ENCODE results near the gene DNAJA3. TPM values are rescaled to one million over a fixed set of nuclear protein-coding genes. Genes with fewer than 3 reads are reported as not detected.

The DNAJA3 gene
- total and polyA plus RNA-seq, 2 of the 4 experiments (the other 2 are of a cell fraction), result 38.0 to 40.2 TPM

- H4K8ac ChIP-seq (ENCODE audit: low read depth in 2 of 2, low read length in 2 of 2), result no peak overlapping the region
- POLR2A ChIA-PET (ENCODE audit: unreplicated experiment), result no interaction called here
- ATAC-seq (ENCODE audit: low read depth) (no peak), DNase-seq (no peak)
- H3K9ac ChIP-seq (ENCODE audit: low read depth, low read length), result no peak overlapping the region
- H2AFZ ChIP-seq (replicated peaks; ENCODE audit: low read length, poor library complexity), result no peak overlapping the region
- H2AK5ac ChIP-seq (ENCODE audit: low read depth, low read length), result no peak overlapping the region
- dilution Hi-C loops (cut with HindIII; ENCODE audit: low sequenced_read_pairs, unreplicated experiment), result no loop called here
- BruUV-seq (replicated peaks), result no TSS peak
- H3K36me3 ChIP-seq (ENCODE audit: control insufficient read depth, insufficient read depth, low read length), result peaks cover 27% of the 10 kb centered on the region
- 96% methylated on average over 5 of the region's 10 CpGs; no CpG with 5 or more reads in 1 of the 2 experiments for WGBS, 2 experiments (ENCODE audit: extremely low coverage in 2 of 2, insufficient read length in 1 of 2)
- no peak overlapping the region for H3K4me3 ChIP-seq (ENCODE audit: insufficient read depth, low read depth, low read length)
- 0 out of 2 replicates have a peak, but pooled peaks cover 2% of the 10 kb centered on the region for H3K9me1 ChIP-seq (ENCODE audit: insufficient read depth, low read length)
- H3K14ac ChIP-seq (replicated peaks; ENCODE audit: low read depth, low read length), result no peak overlapping the region
- no peak overlapping the region for H2BK15ac ChIP-seq (ENCODE audit: low read depth, low read length)
- no peak overlapping the region for H3K56ac ChIP-seq (ENCODE audit: extremely low read depth, insufficient read depth, low read length)
- peak overlapping the region; percentile 28 for H2AK9ac ChIP-seq (replicated peaks; ENCODE audit: low read depth, low read length, poor library complexity)
- H3K9me3 ChIP-seq (ENCODE audit: control insufficient read depth, insufficient read depth, low read length), result no peaks in the 10 kb centered on the region
- H4K91ac ChIP-seq (ENCODE audit: insufficient read depth, low read depth, low read length), result no peak overlapping the region
- H4K5ac ChIP-seq (ENCODE audit: low read depth, low read length), result no peak overlapping the region
- H3K4me1 ChIP-seq (ENCODE audit: control insufficient read depth, insufficient read depth, low read length), result peaks cover 2% of the 10 kb centered on the region
- in situ Hi-C loops (cut with MboI; ENCODE audit: low sequenced_read_pairs), result no loop called here
- H3K27ac ChIP-seq (ENCODE audit: insufficient read depth, low read length), result no peak overlapping the region
- H3K79me1 ChIP-seq (ENCODE audit: low read depth in 1 of 2, low read length in 2 of 2), result peaks cover 11 to 26% of the 10 kb centered on the region in 2 experiments; a peak in 3 of 4 replicates
- TF ChIP-seq SMC3 (IDR thresholded peaks at IDR 0.05; ENCODE audit: low read depth, low read length) (no peak), BHLHE40 (IDR thresholded peaks at IDR 0.05; ENCODE audit: low read depth, low read length) (no peak), RCOR1 (IDR thresholded peaks at IDR 0.05; ENCODE audit: insufficient replicate concordance, low read length) (no peak), MAZ (IDR thresholded peaks at IDR 0.05; ENCODE audit: borderline replicate concordance, low read depth, low read length) (no peak), RAD21 (IDR thresholded peaks at IDR 0.05; ENCODE audit: low read length) (no peak), MXI1 (IDR thresholded peaks at IDR 0.05; ENCODE audit: borderline replicate concordance, low read depth, low read length) (no peak), USF2 (IDR thresholded peaks at IDR 0.05; ENCODE audit: low read depth, low read length) (no peak), RFX5 (IDR thresholded peaks at IDR 0.05; ENCODE audit: low read depth, low read length) (no peak), FOS (IDR thresholded peaks at IDR 0.05; ENCODE audit: low read depth, low read length) (no peak), CHD1 (IDR thresholded peaks at IDR 0.05; ENCODE audit: low read depth, low read length) (no peak), MAFK (IDR thresholded peaks at IDR 0.05; ENCODE audit: low read depth, low read length) (no peak), NFE2L2 (IDR thresholded peaks at IDR 0.05; ENCODE audit: low read depth, low read length) (no peak), CEBPB (IDR thresholded peaks at IDR 0.05; ENCODE audit: low read depth, low read length) (no peak), CTCF (conservative IDR thresholded peaks at IDR 0.05; ENCODE audit: low read depth, low read length) (no peak), ELK1 (IDR thresholded peaks at IDR 0.05; ENCODE audit: borderline replicate concordance, low read depth, low read length) (no peak), POLR2A (IDR thresholded peaks at IDR 0.05; ENCODE audit: low read depth, low read length) (no peak)
- H2BK120ac ChIP-seq (ENCODE audit: low read depth, low read length), result no peak overlapping the region
- H3K4me2 ChIP-seq (ENCODE audit: low read depth, low read length), result no peak overlapping the region
- peaks cover under 1% of the 10 kb centered on the region; the same call in 1 of the 2 replicates for H4K20me1 ChIP-seq (ENCODE audit: insufficient read depth, low read length)
- H2BK5ac ChIP-seq (ENCODE audit: low read depth, low read length, poor library complexity, severe bottlenecking), result no peak overlapping the region
- H3K18ac ChIP-seq (ENCODE audit: low read depth, low read length), result no peak overlapping the region
- H3K27me3 ChIP-seq (ENCODE audit: control insufficient read depth, insufficient read depth, low read length), result no peaks in the 10 kb centered on the region
- H3K4ac ChIP-seq (ENCODE audit: low read depth, low read length), result no peak overlapping the region
- no peak overlapping the region for H3K23ac ChIP-seq (ENCODE audit: low read depth, low read length)
- H2BK20ac ChIP-seq (ENCODE audit: low read depth, low read length), result no peak overlapping the region
- intact Hi-C loops (cut with micrococcal nuclease), result no loop called here
- CTCF ChIA-PET, result no interaction called here
These were observed 43.3 kb downstream of the DNAJA3 start for GRCh38 chr16:4468972-4469371.
